Astrocyte (in vitro differentiated cells and primary cell): Measurements from ENCODE around the gene RNF212.

Experiments
- EZH2 ChIP-seq: IDR thresholded peaks from 2 replicates; pipeline ENCODE4 v1.6.1; 2012; ENCODE audit warnings: mild to moderate bottlenecking, low read length, inconsistent platforms; ENCODE audit not compliant: insufficient read depth
- TF ChIP-seq, protein P1 (sequence below): IDR thresholded peaks from 2 replicates; pipeline ENCODE4 v1.5.1; 2011; ENCODE audit warnings: low read depth, mild to moderate bottlenecking, inconsistent platforms, low read length, moderate library complexity; ENCODE audit not compliant: insufficient read depth

- TF ChIP-seq, protein P1, sequence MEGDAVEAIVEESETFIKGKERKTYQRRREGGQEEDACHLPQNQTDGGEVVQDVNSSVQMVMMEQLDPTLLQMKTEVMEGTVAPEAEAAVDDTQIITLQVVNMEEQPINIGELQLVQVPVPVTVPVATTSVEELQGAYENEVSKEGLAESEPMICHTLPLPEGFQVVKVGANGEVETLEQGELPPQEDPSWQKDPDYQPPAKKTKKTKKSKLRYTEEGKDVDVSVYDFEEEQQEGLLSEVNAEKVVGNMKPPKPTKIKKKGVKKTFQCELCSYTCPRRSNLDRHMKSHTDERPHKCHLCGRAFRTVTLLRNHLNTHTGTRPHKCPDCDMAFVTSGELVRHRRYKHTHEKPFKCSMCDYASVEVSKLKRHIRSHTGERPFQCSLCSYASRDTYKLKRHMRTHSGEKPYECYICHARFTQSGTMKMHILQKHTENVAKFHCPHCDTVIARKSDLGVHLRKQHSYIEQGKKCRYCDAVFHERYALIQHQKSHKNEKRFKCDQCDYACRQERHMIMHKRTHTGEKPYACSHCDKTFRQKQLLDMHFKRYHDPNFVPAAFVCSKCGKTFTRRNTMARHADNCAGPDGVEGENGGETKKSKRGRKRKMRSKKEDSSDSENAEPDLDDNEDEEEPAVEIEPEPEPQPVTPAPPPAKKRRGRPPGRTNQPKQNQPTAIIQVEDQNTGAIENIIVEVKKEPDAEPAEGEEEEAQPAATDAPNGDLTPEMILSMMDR = no peak
- TF ChIP-seq EZH2 = no peak
These were observed 65.2 kb downstream of the RNF212 start for GRCh38 chr4:1047976-1048772.
